Measurements from ENCODE around the gene SORCS2.

The SORCS2 gene

GRCh38 chr4:7648544-7649395 lies 456.4 kb downstream of the SORCS2 start:
- no peak for DNase-seq (ENCODE audit: low read depth, low spot score)

GRCh38 chr4:7649411-7649740 lies 457.0 kb downstream of the SORCS2 start:
- no peak for DNase-seq (ENCODE audit: low read depth, low spot score)

- DNase-seq (ENCODE audit: low read depth, low spot score): peak; percentile 79
Observed at GRCh38 chr4:7649741-7650531, 457.6 kb downstream of the SORCS2 start.

GRCh38 chr4:7650606-7651385 lies 458.5 kb downstream of the SORCS2 start:
- peak; percentile 31 for DNase-seq (ENCODE audit: low read depth, low spot score)

- DNase-seq (ENCODE audit: low read depth, low spot score): peak; percentile 55
Observed at GRCh38 chr4:7651461-7651921, 459.2 kb downstream of the SORCS2 start.

GRCh38 chr4:7652006-7652405 lies 459.7 kb downstream of the SORCS2 start:
- DNase-seq (ENCODE audit: low read depth, low spot score): no peak

GRCh38 chr4:7652451-7652881 lies 460.1 kb downstream of the SORCS2 start:
- peak; percentile 41 for DNase-seq (ENCODE audit: low read depth, low spot score)

GRCh38 chr4:7652906-7653305 lies 460.6 kb downstream of the SORCS2 start:
- DNase-seq (ENCODE audit: low read depth, low spot score): no peak

- DNase-seq (ENCODE audit: low read depth, low spot score): no peak
Observed at GRCh38 chr4:7653510-7654369, 461.4 kb downstream of the SORCS2 start.

- peak; percentile 46 for DNase-seq (ENCODE audit: low read depth, low spot score)
Observed at GRCh38 chr4:7654550-7655445, 462.5 kb downstream of the SORCS2 start.

- peak; percentile 76 for DNase-seq (ENCODE audit: low read depth, low spot score)
Observed at GRCh38 chr4:7655511-7656243, 463.3 kb downstream of the SORCS2 start.

- DNase-seq (ENCODE audit: low read depth, low spot score): no peak
Observed at GRCh38 chr4:7656244-7656800, 464.0 kb downstream of the SORCS2 start.

- no peak for DNase-seq (ENCODE audit: low read depth, low spot score)
Observed at GRCh38 chr4:7657545-7658297, 465.4 kb downstream of the SORCS2 start.

GRCh38 chr4:7658341-7659204 lies 466.2 kb downstream of the SORCS2 start:
- peak; percentile 35 for DNase-seq (ENCODE audit: low read depth, low spot score)

GRCh38 chr4:7659429-7660175 lies 467.3 kb downstream of the SORCS2 start:
- no peak for DNase-seq (ENCODE audit: low read depth, low spot score)
